Psoas muscle (tissue), 8 donors: ENCODE results near the gene MAMDC4. TPM values are rescaled to one million over a fixed set of nuclear protein-coding genes. Genes with fewer than 3 reads are reported as not detected.
A peak's percentile ranks its signal among the peaks of the same experiment; 100 is the strongest.

Source experiments
- ATAC-seq, 4 donors: fragments of 200-7000 bp; cut with Tn5 transposase; one replicate each; pipeline ENCODE4 v1.9.1; 2020; ENCODE audit warnings: moderate library complexity in 3 of 4, mild to moderate bottlenecking in 2 of 4
- DNase-seq, 2 donors: peaks; one replicate each; pipeline ENCODE4 v3.0.0-alpha.2; 2020
- H3K27ac ChIP-seq: fragments of 200-600 bp; one replicate; pipeline ENCODE4 v1.8.0; 2022
- H3K27me3 ChIP-seq, 3 donors: fragments of 200-600 bp in 1 of 3; one replicate each; pipeline versions ENCODE4 v1.6.1 to v1.8.0; 2013 to 2022; ENCODE audit warnings: low read length in 2 of 3, mild to moderate bottlenecking in 2 of 3, moderate library complexity in 1 of 3; ENCODE audit not compliant: insufficient read depth in 3 of 3
- H3K36me3 ChIP-seq, 2 donors: fragments of 200-600 bp in 1 of 2; one replicate each; pipeline versions ENCODE4 v1.6.1 to v1.8.0; 2013 to 2022; ENCODE audit warnings: low read depth in 1 of 2, mild to moderate bottlenecking in 1 of 2, moderate library complexity in 1 of 2; ENCODE audit not compliant: insufficient read depth in 1 of 2
- H3K4me1 ChIP-seq: fragments of 200-600 bp; one replicate; pipeline ENCODE4 v1.8.0; 2022
- H3K4me3 ChIP-seq: fragments of 200-600 bp; one replicate; pipeline ENCODE4 v1.8.0; 2022; ENCODE audit warnings: mild to moderate bottlenecking
- H3K9me3 ChIP-seq: fragments of 200-600 bp; one replicate; pipeline ENCODE4 v1.8.0; 2022
- WGBS, 3 donors: extraction: QIAGEN DNeasy Blood & Tissue Kit; methylation state at CpG; one replicate each; pipeline versions ENCODE4 v1.1.6 to v1.1.7; 2013; 5-methylcytosine and 5-hydroxymethylcytosine counted together
- intact Hi-C, 2 donors: fragments of 100-400 bp; cut with DNase I; formaldehyde crosslinking; loops; one replicate each; pipeline versions ENCODE4 v1.11.0 to v1.14.2; 2022
- polyA plus RNA-seq, 3 donors: library from polyadenylated mRNA; stranded (reverse); fragments of 200-250 nt; gene quantifications; one replicate each; pipeline ENCODE4 v1.2.3, GENCODE V29; 2013
- total RNA-seq, 4 donors: library from RNA; stranded (reverse); fragmentation: NEBNext Ultra II Directional in 2 of 4; extraction: Animal tissue kit (Norgen Biotek cat#: 25700) in 2 of 4; gene quantifications; one replicate each; pipeline versions ENCODE4 v1.2.1 to v1.2.4, GENCODE V29; 2021 to 2023
- TF ChIP-seq, protein P1 (sequence below): fragments of 200-600 bp; IDR thresholded peaks from one replicate; pipeline ENCODE4 v1.8.0; 2022; ENCODE audit warnings: antibody characterized with exemption
- donor health status: healthy with polysubstance abuse.
- donor health status: DM: no; HTN: no; CAD: no; lungs with moderate emphysema.
- donor health status: Bipolar disorder and iron deficiency.
- donor health status: healthy.
- donor health status: DM: yes; HTN: yes; CAD: no.
- donor health status: DM: no; HTN: no; CAD: no.
- donor health status: DM: no; HTN: no; CAD: no.
- donor health status: DM: yes; HTN: yes; CAD: no.

The MAMDC4 gene
- total and polyA plus RNA-seq, 7 donors: 1.7 to 7.9 (median 2.9) TPM

DNA sequence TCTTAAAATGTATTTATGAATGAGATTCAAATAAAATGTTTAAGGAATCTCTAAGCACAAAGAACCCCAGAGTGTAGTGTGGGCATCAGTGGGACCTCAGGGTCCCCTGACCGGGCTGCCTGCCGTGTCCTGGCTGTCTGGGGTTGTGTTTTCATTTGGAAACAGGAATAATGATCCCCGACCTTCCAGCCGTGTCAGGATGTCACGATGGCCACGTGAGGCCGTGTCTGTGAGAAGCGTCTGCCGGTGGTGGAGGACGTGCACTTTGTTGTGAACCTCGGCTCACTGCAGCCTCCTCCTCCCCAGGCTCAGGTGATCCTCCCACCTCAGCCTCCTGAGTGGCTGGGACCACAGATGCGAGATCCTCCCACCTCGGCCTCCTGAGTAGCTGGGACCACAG lies 38.5 kb downstream of the MAMDC4 start:
- TF ChIP-seq, protein P1, sequence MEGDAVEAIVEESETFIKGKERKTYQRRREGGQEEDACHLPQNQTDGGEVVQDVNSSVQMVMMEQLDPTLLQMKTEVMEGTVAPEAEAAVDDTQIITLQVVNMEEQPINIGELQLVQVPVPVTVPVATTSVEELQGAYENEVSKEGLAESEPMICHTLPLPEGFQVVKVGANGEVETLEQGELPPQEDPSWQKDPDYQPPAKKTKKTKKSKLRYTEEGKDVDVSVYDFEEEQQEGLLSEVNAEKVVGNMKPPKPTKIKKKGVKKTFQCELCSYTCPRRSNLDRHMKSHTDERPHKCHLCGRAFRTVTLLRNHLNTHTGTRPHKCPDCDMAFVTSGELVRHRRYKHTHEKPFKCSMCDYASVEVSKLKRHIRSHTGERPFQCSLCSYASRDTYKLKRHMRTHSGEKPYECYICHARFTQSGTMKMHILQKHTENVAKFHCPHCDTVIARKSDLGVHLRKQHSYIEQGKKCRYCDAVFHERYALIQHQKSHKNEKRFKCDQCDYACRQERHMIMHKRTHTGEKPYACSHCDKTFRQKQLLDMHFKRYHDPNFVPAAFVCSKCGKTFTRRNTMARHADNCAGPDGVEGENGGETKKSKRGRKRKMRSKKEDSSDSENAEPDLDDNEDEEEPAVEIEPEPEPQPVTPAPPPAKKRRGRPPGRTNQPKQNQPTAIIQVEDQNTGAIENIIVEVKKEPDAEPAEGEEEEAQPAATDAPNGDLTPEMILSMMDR: no peak
- intact Hi-C loops: no loop called here
- 83 to 89% (median 86%) methylated on average over 13 of the region's 13 CpGs for WGBS, 3 donors
- DNase-seq (no peak), ATAC-seq (no peak)
- no peaks in the 10 kb centered on the region for H3K27me3 ChIP-seq
- H3K36me3 ChIP-seq: peaks cover 0 to 25% of the 10 kb centered on the region in 2 donors
- H3K27ac ChIP-seq: no peak overlapping the region
- H3K4me1 ChIP-seq: peaks cover 12% of the 10 kb centered on the region
- H3K9me3 ChIP-seq: no peaks in the 10 kb centered on the region
- no peak overlapping the region for H3K4me3 ChIP-seq

GRCh38 chr9:136896027-136896426 lies 43.9 kb downstream of the MAMDC4 start:
- H3K27me3 ChIP-seq: no peaks in the 10 kb centered on the region
- H3K36me3 ChIP-seq: peaks cover 0 to 43% of the 10 kb centered on the region in 2 donors
- 81 to 82% (median 82%) methylated on average over 11 of the region's 11 CpGs for WGBS, 3 donors

DNA sequence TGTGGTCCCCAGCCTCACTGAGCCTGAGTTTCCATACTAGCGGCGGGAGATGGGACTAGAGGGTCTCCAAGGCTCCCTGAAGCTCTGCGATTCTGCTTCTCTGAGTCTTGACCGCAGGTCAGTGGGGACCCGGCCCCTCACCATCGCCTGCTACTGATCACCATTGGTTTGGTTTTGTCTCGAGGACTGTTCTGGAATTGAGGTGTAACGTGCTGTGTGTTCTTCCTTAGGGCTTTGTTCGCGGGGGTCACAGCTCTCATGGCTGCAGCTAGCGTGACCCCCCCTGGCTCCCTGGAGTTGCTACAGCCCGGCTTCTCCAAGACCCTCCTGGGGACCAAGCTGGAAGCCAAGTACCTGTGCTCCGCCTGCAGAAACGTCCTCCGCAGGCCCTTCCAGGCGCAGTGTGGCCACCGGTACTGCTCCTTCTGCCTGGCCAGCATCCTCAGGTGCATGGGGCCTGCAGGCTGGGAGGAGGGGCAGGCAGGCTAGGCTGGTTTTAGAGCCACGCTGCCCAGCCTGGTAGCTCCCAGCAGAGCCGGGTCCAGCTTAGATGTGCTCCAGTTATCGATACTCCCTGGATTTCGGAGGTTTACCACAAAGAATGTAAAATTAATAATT lies 46.4 kb downstream of the MAMDC4 start:
- no peaks in the 10 kb centered on the region for H3K27me3 ChIP-seq
- WGBS, 3 donors: 95 to 96% (median 95%) methylated on average over 21 of the region's 21 CpGs
- H3K36me3 ChIP-seq: peaks cover 0 to 34% of the 10 kb centered on the region in 2 donors
- H3K4me3 ChIP-seq: no peak overlapping the region
- H3K4me1 ChIP-seq: peaks cover 25% of the 10 kb centered on the region
- intact Hi-C loops: no loop called here
- TF ChIP-seq, protein P1: no peak
- ATAC-seq (no peak), DNase-seq (no peak)
- H3K9me3 ChIP-seq: no peaks in the 10 kb centered on the region
- H3K27ac ChIP-seq: no peak overlapping the region

More at GRCh38 chr9:136896027-136896426, 43.9 kb downstream of the MAMDC4 start:
- intact Hi-C loops: no loop called here
- Histone ChIP-seq H3K27ac (no peak overlapping the region), H3K9me3 (no peaks in the 10 kb centered on the region), H3K4me1 (peaks cover 5% of the 10 kb centered on the region), H3K4me3 (no peak overlapping the region)
- ATAC-seq (peak in 1 of 4 donors; percentile 26), DNase-seq (no peak)
- TF ChIP-seq, protein P1: no peak

DNA sequence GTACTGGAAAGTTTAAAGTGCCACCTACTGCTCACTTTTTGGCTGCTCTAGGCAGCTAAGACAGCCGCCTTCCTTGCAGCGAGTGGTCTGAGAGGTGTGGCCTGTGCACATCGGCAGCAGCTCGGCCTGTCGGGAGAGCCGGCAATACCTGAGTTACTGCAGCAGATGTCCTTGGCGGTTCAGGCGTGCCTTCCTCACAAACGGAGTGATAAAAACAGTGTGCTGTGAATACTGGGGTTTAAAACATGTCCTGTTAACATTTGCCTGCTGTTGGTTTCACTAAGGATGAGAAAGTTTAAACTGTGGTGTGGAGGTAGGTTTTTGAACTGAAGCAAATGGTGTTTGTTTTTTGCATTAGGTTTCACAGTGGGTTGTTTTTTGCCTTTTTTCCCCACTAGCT lies 47.0 kb downstream of the MAMDC4 start:
- Histone ChIP-seq H3K4me3 (no peak overlapping the region), H3K27ac (no peak overlapping the region), H3K27me3 (no peaks in the 10 kb centered on the region), H3K4me1 (peaks cover 25% of the 10 kb centered on the region), H3K36me3 (peaks cover 0 to 34% of the 10 kb centered on the region in 2 donors), H3K9me3 (no peaks in the 10 kb centered on the region)
- WGBS, 3 donors: 69 to 76% (median 74%) methylated on average over 9 of the region's 9 CpGs
- no peak for ATAC-seq
- intact Hi-C loops: no loop called here
- DNase-seq: no peak
- TF ChIP-seq, protein P1: no peak

DNA sequence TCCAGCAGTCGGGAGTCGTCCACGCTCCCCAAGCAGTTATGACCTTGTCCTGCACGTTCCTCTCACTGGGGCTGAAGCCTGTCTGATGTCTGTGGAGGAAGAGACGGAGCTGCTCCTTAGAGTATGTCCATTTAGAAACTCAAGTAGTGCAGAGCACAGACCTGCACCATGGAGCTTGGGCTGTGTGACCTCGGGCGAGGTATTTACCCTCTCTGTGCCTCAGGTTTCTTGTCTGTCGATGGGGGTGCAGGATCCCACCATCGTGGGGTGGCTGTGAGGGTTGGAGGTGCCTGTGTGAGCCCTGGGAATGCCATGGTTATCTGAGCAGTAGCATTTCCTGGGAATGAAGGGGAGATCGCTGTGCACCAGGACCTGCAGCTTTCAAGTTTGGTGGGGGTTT lies 48.4 kb downstream of the MAMDC4 start:
- DNase-seq (no peak), ATAC-seq (no peak)
- Histone ChIP-seq H3K4me3 (no peak overlapping the region), H3K36me3 (peaks cover 0 to 27% of the 10 kb centered on the region in 2 donors), H3K27ac (peak overlapping the region; percentile 92), H3K27me3 (no peaks in the 10 kb centered on the region), H3K9me3 (no peaks in the 10 kb centered on the region), H3K4me1 (peaks cover 25% of the 10 kb centered on the region)
- WGBS, 3 donors: 89 to 92% (median 91%) methylated on average over 10 of the region's 10 CpGs
- intact Hi-C loops: loop anchor here in 1 of 2 donors (5.0 kb wide), 1 partner anchor 42 kb away; the partner anchor contains the start of gene FBXW5
- TF ChIP-seq, protein P1: no peak
